ENCODE results near the gene HTR3B. TPM values are rescaled to one million over a fixed set of nuclear protein-coding genes. Genes with fewer than 3 reads are reported as not detected.
"Not testable (repeated sequence)": the region's sequence is repeated elsewhere in the genome, so short reads cannot be mapped to it uniquely, and the experiment has no call there.

Gene HTR3B
- total RNA-seq, 2 donors from 2014 or later: not detected

DNA sequence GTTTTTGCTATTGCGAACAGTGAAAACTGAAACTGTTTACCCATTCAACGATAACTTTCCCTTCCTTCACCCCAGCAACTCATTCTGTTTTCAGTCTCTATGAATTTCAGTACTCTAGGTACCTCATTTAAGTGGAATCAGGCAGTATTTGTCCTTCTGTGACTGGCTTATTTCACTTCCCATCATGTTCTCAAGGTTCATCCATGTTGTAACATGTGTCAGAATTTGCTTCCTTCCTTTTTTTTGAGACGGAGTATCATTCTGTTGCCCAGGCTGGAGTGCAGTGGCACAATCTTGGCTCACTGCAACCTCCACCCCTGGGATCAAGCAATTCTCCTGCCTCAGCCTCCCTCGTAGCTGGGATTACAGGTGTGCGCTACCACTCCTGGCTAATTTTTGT lies 23.7 kb downstream of the HTR3B start:
- no peaks in the 10 kb centered on the region for H3K27me3 ChIP-seq
- H3K4me1 ChIP-seq: no peaks in the 10 kb centered on the region
- H3K9me3 ChIP-seq: no peaks in the 10 kb centered on the region
- no peak for DNase-seq (ENCODE audit: low spot score)
- TF ChIP-seq, protein P1, sequence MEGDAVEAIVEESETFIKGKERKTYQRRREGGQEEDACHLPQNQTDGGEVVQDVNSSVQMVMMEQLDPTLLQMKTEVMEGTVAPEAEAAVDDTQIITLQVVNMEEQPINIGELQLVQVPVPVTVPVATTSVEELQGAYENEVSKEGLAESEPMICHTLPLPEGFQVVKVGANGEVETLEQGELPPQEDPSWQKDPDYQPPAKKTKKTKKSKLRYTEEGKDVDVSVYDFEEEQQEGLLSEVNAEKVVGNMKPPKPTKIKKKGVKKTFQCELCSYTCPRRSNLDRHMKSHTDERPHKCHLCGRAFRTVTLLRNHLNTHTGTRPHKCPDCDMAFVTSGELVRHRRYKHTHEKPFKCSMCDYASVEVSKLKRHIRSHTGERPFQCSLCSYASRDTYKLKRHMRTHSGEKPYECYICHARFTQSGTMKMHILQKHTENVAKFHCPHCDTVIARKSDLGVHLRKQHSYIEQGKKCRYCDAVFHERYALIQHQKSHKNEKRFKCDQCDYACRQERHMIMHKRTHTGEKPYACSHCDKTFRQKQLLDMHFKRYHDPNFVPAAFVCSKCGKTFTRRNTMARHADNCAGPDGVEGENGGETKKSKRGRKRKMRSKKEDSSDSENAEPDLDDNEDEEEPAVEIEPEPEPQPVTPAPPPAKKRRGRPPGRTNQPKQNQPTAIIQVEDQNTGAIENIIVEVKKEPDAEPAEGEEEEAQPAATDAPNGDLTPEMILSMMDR (IDR thresholded peaks at IDR 0.05): no peak
- no peak overlapping the region for H3K27ac ChIP-seq
- H3K4me3 ChIP-seq: no peak overlapping the region
- no peaks in the 10 kb centered on the region for H3K36me3 ChIP-seq

DNA sequence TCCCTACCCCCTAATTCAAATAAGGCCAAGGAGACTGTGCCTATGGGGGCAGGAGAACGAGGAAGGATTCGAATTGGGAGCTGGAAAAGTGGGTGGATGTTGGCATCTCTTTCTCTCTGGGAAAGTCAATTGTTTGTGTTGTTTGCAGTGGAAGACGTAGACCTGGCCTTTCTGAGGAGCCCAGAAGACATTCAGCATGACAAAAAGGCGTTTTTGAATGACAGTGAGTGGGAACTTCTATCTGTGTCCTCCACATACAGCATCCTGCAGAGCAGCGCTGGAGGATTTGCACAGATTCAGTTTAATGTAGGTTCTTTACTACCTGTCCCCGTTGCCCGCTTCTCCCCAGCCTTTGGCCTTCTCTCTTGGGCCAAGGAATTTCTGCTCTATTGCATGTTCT lies 28.2 kb downstream of the HTR3B start:
- no peaks in the 10 kb centered on the region for H3K36me3 ChIP-seq
- no peaks in the 10 kb centered on the region for H3K4me1 ChIP-seq
- TF ChIP-seq, protein P1 (IDR thresholded peaks at IDR 0.05): no peak
- H3K27ac ChIP-seq: no peak overlapping the region
- no peak overlapping the region for H3K4me3 ChIP-seq
- no peaks in the 10 kb centered on the region for H3K27me3 ChIP-seq
- DNase-seq (ENCODE audit: low spot score): no peak
- no peaks in the 10 kb centered on the region for H3K9me3 ChIP-seq

DNA sequence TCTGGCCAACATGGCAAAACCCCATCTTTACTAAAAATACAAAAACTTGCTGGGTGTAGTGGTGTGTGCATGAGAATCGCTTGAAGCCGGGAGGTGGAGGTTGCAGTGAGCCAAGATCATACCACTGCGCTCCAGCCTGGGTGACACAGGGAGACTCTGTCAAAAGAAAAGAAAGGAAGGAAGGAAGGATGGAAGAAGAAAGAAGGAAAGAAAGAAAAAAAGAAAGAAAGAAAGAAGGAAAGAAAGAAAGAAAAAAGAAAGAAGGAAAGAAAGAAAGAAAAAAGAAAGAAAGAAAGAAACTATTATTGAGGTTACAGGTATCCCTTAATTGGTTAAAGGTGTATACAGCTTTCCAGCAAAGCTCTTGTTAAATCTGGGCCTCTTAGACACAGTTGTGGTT lies 29.6 kb downstream of the HTR3B start:
- not testable (repeated sequence) for H3K27ac ChIP-seq; H3K27me3 ChIP-seq; H3K9me3 ChIP-seq; H3K4me1 ChIP-seq; DNase-seq (ENCODE audit: low spot score); H3K36me3 ChIP-seq; H3K4me3 ChIP-seq

DNA sequence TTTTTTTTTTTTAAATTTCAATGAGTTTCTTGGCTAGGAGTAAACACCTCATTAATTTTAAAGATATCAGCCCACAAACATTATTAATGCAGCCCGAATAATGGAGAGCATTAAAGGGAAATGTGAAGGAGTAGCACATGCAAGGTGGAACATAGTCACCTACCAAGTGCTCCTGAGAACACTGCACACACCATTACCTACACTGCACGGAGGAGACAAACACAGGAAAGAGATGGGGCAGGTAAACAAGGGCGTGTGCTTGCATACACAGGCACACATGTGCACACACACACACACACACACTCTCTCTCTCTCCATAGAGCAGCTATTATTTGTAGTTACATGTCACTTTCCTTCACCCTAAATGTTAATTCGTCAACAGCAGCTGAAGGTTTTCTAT lies 30.2 kb downstream of the HTR3B start:
- DNase-seq (ENCODE audit: low spot score): no peak
- H3K4me3 ChIP-seq: no peak overlapping the region
- H3K4me1 ChIP-seq: no peaks in the 10 kb centered on the region
- no peaks in the 10 kb centered on the region for H3K27me3 ChIP-seq
- no peak overlapping the region for H3K27ac ChIP-seq
- H3K9me3 ChIP-seq: no peaks in the 10 kb centered on the region
- TF ChIP-seq, protein P1 (IDR thresholded peaks at IDR 0.05): no peak
- no peaks in the 10 kb centered on the region for H3K36me3 ChIP-seq

DNA sequence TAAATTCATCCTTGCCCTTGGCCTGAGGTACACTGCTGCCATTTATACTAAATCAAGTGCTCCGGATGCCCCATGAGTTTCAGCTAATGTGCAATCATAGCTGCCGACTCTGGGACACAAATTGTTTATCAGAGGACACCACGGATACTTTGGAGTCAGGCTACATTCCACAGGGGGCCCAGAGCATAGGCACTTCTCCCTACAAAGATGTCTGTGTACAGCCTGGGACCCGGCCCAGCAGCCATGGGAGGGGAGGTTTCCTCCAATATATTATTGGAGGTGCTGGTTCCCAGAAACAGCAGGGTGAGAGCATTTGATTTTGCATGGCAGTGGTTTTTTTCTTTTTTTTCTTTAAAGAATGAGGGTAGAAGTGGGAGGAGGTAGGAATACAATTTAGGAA lies 31.3 kb downstream of the HTR3B start:
- H3K4me3 ChIP-seq: no peak overlapping the region
- H3K9me3 ChIP-seq: no peaks in the 10 kb centered on the region
- TF ChIP-seq, protein P1 (IDR thresholded peaks at IDR 0.05): no peak
- no peaks in the 10 kb centered on the region for H3K36me3 ChIP-seq
- no peak for DNase-seq (ENCODE audit: low spot score)
- H3K27me3 ChIP-seq: no peaks in the 10 kb centered on the region
- no peak overlapping the region for H3K27ac ChIP-seq
- H3K4me1 ChIP-seq: no peaks in the 10 kb centered on the region

DNA sequence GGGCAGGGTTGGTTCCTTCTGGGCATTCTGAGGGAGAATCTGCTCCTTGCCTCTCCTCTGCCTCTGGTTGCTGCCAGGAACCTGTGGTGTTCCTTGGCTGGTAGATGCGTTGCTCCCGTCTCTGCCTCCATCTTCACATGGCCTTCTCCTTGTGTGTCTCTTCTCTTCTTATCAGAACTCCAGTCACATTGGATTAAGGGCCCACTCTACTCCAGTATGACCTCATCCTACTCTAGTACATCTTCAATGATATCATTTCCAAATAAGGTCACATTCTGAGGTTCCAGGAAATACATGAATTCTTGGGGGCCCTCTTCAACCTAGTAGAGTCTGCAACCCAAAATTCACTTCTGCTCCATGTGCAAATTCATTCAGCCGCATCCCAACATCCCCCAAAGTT lies 33.3 kb downstream of the HTR3B start:
- Histone ChIP-seq H3K27ac (no peak overlapping the region), H3K36me3 (no peaks in the 10 kb centered on the region), H3K9me3 (no peaks in the 10 kb centered on the region), H3K4me3 (no peak overlapping the region), H3K4me1 (no peaks in the 10 kb centered on the region), H3K27me3 (no peaks in the 10 kb centered on the region)
- TF ChIP-seq, protein P1 (IDR thresholded peaks at IDR 0.05): no peak
- no peak for DNase-seq (ENCODE audit: low spot score)

Measured in right atrium auricular region (tissue), 2 donors.